C4-2B (cell line): ENCODE results near the gene INSIG1.

Experiments used
- H3K27ac ChIP-seq: fragments of 450-650 bp; 2 replicates; pipeline ENCODE4 v1.5.1; 2017
- ZFX ChIP-seq: fragments of 450-650 bp; IDR thresholded peaks from 2 replicates; pipeline ENCODE4 v1.6.1; 2017
- TF ChIP-seq, protein P1 (sequence below): fragments of 450-650 bp; conservative IDR thresholded peaks from 2 replicates; pipeline ENCODE4 v1.5.1; 2017; ENCODE audit warnings: mild to moderate bottlenecking

INSIG1 gene

GRCh38 chr7:155298288-155298833 lies 683 bp downstream of the INSIG1 start:
- peak overlapping the region; percentile 96 for H3K27ac ChIP-seq
- TF ChIP-seq, protein P1, sequence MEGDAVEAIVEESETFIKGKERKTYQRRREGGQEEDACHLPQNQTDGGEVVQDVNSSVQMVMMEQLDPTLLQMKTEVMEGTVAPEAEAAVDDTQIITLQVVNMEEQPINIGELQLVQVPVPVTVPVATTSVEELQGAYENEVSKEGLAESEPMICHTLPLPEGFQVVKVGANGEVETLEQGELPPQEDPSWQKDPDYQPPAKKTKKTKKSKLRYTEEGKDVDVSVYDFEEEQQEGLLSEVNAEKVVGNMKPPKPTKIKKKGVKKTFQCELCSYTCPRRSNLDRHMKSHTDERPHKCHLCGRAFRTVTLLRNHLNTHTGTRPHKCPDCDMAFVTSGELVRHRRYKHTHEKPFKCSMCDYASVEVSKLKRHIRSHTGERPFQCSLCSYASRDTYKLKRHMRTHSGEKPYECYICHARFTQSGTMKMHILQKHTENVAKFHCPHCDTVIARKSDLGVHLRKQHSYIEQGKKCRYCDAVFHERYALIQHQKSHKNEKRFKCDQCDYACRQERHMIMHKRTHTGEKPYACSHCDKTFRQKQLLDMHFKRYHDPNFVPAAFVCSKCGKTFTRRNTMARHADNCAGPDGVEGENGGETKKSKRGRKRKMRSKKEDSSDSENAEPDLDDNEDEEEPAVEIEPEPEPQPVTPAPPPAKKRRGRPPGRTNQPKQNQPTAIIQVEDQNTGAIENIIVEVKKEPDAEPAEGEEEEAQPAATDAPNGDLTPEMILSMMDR = no peak
- no peak for TF ChIP-seq ZFX

- H3K27ac ChIP-seq = peak overlapping the region; percentile 96
- TF ChIP-seq, protein P1 = no peak
- TF ChIP-seq ZFX = no peak
These were observed 1.3 kb downstream of the INSIG1 start for GRCh38 chr7:155298834-155299534.

GRCh38 chr7:155299535-155300202 lies 2.0 kb downstream of the INSIG1 start:
- TF ChIP-seq, protein P1 = no peak
- no peak for TF ChIP-seq ZFX
- H3K27ac ChIP-seq = peak overlapping the region; percentile 96

DNA sequence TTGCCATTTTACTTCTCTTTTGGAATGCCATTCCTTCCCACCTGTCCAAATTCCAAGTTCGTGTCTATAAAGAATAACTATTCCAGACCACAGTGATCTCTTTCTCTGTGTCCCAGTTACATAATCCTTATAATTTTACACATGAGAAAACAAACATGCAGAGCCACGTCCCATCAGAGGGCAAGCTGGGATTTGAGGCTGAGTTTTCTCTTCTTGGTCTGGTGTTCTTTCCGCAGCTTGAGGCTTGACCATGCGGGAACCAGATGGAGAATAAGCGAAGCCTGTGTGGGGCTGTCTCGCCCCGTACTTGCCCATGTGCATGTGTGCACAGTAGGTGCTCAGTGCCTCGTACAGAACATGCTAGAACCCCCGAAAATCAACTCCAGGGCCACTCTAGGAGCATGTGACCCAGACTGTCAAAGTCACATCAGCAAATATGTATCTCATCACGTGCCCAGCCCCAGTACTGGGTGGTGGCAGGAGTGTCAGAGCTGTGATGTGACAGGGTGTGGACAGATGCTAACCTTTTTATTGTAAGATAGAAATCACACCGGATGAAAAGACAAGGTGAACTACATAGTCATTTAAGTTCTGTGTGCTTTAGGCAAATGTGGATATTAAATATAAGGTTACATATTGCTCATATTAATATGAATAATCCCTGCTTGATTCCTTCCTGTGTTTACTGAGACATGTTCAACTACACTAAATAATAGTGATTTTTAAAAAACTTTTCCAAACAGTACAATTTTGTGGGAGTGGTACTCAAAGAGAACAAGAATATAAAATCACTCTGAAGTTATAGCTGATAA lies 3.2 kb downstream of the INSIG1 start:
- no peak overlapping the region for H3K27ac ChIP-seq
- no peak for TF ChIP-seq ZFX
- TF ChIP-seq, protein P1 = no peak

DNA sequence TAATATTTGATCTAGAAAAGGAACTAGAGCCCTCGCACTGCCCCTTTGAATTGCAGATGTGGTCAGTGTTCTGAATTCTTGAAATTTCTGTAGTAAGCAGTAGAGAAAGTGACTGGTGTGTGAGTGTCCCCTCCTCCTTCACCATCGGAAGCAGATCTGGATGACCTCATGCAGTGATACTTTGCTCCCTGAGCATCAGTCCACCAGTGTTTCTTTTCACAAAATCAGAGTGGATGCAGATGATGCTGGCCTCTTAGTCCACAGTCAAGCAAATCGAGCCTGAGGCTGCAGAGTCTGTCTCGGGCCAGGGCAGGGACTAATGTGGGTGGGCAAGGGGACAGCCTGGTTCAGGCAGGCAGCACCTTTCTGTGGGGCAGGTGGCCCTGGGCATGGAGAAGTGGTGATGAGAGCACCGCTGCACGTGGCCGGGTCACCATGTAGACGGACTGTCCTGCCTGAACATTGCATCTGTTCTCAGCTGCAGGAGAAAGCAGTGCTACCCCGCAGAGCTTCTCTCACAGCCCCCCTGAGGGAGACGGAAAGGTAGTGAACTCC lies 5.4 kb downstream of the INSIG1 start:
- H3K27ac ChIP-seq = no peak overlapping the region

DNA sequence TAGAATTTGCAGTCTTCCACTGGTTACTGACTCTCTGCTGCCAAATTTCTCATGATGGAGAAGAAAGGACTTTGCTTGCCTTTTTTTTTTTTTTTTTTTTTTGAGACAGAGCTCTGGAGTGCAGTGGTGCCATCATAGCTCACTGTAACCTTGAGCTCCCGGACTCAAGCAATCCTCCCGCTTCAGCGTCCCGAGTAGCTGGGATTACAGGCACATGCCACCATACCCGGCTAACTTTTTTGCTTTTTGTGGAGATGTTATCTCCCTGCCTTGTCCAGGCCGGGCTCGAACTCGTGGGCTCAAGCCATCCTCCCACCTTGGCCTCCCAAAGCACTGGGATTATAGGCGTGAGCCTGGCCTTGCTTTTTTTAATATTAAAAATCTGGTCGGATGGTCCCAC lies 6.2 kb downstream of the INSIG1 start:
- TF ChIP-seq, protein P1 = no peak
- TF ChIP-seq ZFX = no peak
- H3K27ac ChIP-seq = no peak overlapping the region

More for the DNA sequence above, 5.4 kb downstream of the INSIG1 start:
- TF ChIP-seq ZFX = no peak
- TF ChIP-seq, protein P1 = no peak
